Endothelial cell of coronary artery (primary cell): ENCODE results near the gene LRRC66. TPM values are rescaled to one million over a fixed set of nuclear protein-coding genes. Genes with fewer than 3 reads are reported as not detected.

ENCODE experiments used
- total RNA-seq: library from RNA; depleted of rRNA; stranded (reverse); fragments of >200 nt; gene quantifications from 2 replicates; pipeline ENCODE4 v1.2.3, GENCODE V29; 2014

LRRC66 gene
- total RNA-seq = 0.36 and 0.38 TPM in 2 replicates

GRCh38 chr4:52019936-52020657 lies at the start of gene LRRC66:
LRRC66 (minus strand) TSS chr4:52020363; CDS start chr4:52017613, 2,750 bp downstream.

GRCh38 chr4:52051213-52051614 lies 31.1 kb upstream of the LRRC66 start, which contains the start of gene SPATA18:
SPATA18 (plus strand) TSS chr4:52051304; CDS start chr4:52051705, 401 bp downstream.

GRCh38 chr4:52038103-52038912 lies 18.1 kb upstream of the LRRC66 start, which contains the start of gene SGCB:
SGCB (minus strand) TSS chr4:52038299; CDS start chr4:52038259, 40 bp downstream.

Other genes with a start within 250 kb of the LRRC66 start
- 35.6 and 40.5 TPM in 2 replicates for gene DCUN1D4, start 177.2 kb downstream of the LRRC66 start, total RNA-seq
- gene SGCB, start 17.9 kb upstream of the LRRC66 start, total RNA-seq = 25.5 and 34.4 TPM in 2 replicates
- 6.7 and 9.5 TPM in 2 replicates for gene SPATA18, start 30.9 kb upstream of the LRRC66 start, total RNA-seq